Adrenal gland (tissue), 5 donors: Measurements from ENCODE around the gene GTF2H1.

Experiments used
- POLR2A ChIP-seq, 2 donors: fragments of 450-650 bp; IDR thresholded peaks; one replicate each; pipeline ENCODE4 v1.6.1; 2017; ENCODE audit warnings: antibody characterized with exemption in 2 of 2, mild to moderate bottlenecking in 2 of 2, moderate library complexity in 1 of 2
- TF ChIP-seq, protein P1 (sequence below), 6 experiments: fragments of 450-650 bp in 4 of 6; fragments of 200-600 bp in 2 of 6; sonication (generic) in 1 of 6; IDR thresholded peaks; 1 replicate in 5 of 6; 2 replicates in 1 of 6; pipeline versions ENCODE4 v1.5.1 to v1.8.0; 2016 to 2021; ENCODE audit warnings: antibody characterized with exemption in 6 of 6, mild to moderate bottlenecking in 2 of 6, moderate library complexity in 1 of 6
- donor health status: DM: no; HTN: no; CAD: no.

DNA sequence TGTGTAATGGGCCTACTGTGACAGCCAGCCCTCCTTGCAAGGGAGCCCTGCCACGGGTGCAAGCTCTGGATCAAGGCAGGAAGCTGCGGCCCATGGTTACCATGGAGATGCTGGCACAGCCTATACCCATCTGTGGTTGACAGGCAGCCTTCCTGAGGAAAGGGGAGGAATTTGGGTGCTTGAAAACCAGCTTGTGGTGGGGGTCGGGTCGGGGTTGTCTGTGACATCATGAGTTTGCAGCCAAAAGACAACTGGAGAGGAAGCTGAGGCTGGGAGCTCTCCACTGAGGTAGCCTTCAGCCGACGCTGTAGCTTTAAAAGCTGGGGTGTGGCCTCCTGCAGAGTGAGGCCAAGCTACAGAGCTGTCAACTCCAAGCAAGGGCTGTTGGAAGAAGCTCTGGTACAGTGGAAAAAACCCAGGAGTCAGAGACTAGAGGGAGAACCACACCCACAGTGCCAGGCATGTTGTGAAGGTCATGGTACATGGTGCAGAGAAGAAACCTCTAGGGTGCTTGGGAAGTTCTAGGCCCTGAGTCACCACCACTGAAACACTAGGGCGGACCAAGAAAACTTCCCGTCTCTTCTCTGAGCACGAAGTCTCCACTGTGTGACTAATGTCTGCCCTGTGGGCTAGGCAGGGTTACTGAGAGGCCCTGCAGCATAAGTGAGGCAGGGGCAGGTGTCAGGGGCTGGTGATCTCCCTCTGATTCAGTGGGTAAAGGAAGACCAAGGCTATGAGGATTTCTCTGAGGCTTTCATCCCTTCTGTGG is 61.2 kb downstream of the GTF2H1 start:
- TF ChIP-seq, protein P1, sequence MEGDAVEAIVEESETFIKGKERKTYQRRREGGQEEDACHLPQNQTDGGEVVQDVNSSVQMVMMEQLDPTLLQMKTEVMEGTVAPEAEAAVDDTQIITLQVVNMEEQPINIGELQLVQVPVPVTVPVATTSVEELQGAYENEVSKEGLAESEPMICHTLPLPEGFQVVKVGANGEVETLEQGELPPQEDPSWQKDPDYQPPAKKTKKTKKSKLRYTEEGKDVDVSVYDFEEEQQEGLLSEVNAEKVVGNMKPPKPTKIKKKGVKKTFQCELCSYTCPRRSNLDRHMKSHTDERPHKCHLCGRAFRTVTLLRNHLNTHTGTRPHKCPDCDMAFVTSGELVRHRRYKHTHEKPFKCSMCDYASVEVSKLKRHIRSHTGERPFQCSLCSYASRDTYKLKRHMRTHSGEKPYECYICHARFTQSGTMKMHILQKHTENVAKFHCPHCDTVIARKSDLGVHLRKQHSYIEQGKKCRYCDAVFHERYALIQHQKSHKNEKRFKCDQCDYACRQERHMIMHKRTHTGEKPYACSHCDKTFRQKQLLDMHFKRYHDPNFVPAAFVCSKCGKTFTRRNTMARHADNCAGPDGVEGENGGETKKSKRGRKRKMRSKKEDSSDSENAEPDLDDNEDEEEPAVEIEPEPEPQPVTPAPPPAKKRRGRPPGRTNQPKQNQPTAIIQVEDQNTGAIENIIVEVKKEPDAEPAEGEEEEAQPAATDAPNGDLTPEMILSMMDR (IDR thresholded peaks at IDR 0.05): no peak
- TF ChIP-seq POLR2A (IDR thresholded peaks at IDR 0.05): peak; percentile 13 to 60
